HG03571 (cell line): ENCODE data around the gene MYLIP.

Experiments
- ATAC-seq: cut with Tn5 transposase; IDR thresholded peaks from one replicate; pipeline ENCODE4 v1.9.1; 2021; ENCODE audit not compliant: unreplicated experiment

MYLIP gene

DNA sequence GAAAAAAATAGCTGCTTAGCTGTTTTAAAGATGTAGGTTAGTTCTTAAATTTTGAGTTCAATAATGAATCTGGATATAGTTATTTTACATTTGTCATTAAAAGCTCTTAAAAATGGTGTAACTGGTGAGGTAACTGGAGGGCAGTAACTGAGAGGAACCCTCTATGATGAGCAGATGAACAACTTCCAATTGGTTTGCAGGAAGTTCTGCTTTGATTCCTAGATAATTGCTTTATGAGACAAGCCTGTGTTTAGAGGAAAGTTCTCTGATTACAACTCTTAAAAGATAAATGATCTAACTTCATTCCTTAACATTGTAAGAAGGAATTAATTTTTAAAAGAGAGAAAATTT, 8.5 kb downstream of the MYLIP start:
- no peak for ATAC-seq

DNA sequence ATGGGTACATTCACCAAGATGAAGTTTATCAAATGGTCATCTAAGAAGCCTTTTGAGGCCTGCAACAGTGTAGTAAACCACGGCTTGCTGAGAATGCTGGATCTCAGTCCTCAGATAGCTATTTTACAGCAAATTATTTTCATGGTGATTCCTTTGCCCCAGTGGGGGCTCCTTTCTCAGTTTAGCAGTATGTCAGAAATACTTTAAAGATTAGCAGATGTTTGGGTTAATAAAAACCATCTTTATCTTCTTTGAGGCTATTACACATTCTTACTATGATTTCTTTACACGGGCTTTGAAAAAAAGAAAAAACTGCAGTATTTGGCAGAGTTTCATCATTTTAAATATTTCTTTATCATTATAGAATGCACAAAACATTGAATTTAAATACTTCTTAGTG, 10.7 kb downstream of the MYLIP start:
- no peak for ATAC-seq

DNA sequence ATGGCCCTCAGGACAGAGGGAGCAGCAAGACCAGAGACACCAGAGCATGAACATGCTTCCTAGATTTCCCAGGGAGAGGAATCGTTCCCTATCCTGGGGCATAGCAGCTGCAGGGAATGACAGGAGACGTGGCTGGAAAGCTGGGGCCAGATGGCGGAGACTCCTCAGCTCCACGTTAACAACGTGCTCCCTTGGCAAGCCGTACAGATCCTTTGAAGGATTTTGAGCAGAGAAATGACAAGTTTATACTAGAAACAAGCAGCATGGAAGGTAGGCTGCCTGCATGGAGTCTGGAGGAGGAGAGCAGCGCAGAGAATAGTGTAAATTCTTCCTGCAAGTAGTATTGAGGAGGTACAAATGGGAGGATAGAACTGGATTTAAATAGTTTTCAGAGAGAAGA, 11.7 kb downstream of the MYLIP start:
- no peak for ATAC-seq

GRCh38 chr6:16141514-16141913, 12.6 kb downstream of the MYLIP start:
- no peak for ATAC-seq

GRCh38 chr6:16145038-16145437, 16.2 kb downstream of the MYLIP start:
- ATAC-seq = no peak

GRCh38 chr6:16146028-16146427, 17.1 kb downstream of the MYLIP start:
- no peak for ATAC-seq

- ATAC-seq = no peak
Measured at GRCh38 chr6:16146527-16146955, 17.7 kb downstream of the MYLIP start.

DNA sequence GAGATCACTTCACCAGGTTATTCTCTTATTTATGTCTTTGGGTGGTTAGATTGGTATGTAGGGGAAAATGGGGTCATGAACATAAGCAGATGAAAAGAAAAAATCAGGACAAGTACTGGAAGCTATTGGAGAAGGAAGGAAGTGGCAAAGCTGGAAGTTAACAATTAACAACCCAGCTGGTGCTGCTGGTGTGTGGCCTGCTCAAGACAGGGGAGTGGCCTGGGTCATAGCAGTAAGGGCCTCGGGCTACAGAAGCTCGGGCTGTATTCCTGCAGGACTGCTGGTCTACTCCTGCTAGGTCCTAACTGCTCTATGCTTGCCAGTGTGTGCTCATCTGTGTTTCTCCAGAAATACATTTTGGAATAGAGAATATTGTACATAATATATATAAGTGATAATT, 19.6 kb downstream of the MYLIP start:
- ATAC-seq = no peak

DNA sequence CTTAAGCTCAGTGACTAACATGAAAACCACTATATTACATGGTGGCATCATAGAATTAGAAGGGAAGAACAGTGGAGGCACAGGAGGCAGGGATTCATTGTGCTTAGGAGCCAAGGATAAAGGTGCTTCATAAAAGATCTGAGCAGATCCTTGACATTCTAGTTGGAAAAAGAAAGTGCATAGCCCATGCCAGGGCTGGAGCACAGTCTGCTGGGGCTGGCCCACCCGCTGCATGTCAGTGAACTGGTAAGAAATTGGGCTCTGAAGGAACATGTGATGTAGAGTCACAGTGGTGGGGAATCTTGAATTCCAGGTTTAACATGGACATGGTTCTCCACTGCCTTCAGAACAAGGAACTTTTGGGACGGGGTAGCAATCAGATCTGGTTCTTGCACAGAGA, 20.4 kb downstream of the MYLIP start:
- no peak for ATAC-seq

DNA sequence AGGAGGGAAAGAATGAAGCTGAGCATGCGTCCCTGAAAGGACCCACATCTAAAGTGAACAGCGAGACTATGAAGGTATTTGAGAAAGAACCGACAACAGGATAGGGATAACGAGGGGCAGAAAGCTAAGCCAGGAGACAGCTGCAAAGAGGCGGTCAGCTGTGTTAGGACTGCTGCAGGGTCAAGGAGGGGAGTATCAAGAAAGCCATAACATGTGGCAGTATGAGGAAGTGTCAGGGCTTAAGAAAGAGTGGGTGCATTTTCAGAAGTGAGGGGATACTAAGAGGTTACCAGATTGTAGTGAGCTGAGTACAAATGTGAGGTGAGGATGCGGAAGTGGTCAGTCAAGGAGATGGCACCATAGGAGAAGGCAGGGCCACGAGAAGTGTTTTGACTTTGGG, 21.2 kb downstream of the MYLIP start:
- ATAC-seq = no peak

DNA sequence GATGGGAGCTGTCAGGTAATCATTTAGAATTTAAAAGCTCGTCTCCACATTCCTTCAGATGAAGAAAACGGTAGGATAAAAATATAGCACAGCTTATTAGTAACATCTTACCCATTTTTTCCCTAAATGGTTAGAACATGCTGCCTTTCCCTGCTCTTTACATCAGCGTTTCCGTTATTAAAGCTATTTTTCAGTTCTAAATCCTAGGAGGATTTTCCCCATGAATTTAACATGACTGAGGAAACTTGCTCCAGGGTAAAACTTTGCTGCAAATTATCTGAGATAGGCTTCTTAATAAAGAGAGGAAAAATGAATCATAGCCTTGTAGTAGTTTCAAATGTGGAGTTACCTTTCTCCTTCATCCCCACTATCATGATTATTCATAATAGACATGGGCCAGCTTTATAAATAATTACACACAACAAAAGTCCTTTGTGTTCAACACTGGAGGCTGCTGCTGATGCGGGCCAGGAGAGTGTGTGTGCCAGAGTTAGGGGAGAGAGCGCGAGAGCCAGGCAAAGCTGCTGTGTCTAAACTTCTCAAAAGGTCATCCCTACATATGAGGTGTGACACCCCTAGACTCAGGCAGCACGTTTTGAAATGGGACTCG, 24.4 kb downstream of the MYLIP start:
- ATAC-seq = no peak

DNA sequence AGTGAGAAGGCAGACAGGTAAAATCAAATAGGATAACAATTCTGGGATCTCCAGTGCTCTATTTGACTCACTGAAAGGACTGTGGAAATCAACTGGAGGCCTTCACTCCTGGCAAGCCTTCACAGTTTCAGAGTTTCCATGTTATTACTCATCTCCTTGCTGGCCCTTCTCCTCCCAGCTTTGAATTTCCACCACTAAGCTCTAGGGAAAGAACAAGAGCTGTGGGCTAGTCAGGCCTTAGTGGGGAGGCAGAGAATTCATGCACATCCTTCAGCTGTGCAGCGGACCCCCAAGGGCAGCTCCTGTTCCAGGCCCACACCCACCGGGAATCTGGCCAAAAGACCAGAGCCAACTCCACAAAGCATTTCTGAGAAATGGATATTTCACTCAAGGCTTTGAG, 26.0 kb downstream of the MYLIP start:
- no peak for ATAC-seq

DNA sequence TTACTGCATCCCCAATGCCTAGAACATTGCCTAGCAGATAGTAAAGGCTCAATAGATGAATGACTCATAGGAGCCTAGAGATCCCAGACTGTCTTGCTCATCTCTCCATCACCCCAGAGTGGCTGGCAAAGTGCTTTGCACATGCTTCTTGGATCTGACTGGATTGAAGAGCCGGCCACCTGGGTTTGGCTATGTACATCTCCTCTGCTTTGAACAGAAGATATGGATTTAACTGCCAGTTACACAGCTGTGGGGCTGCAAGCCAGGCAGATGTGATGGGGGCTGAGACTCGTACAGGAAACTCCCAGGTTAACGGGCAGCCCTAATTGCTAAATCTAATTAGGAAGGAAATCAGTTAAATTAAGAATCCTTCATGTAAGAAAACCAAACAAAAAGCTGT, 28.6 kb downstream of the MYLIP start:
- ATAC-seq = no peak

DNA sequence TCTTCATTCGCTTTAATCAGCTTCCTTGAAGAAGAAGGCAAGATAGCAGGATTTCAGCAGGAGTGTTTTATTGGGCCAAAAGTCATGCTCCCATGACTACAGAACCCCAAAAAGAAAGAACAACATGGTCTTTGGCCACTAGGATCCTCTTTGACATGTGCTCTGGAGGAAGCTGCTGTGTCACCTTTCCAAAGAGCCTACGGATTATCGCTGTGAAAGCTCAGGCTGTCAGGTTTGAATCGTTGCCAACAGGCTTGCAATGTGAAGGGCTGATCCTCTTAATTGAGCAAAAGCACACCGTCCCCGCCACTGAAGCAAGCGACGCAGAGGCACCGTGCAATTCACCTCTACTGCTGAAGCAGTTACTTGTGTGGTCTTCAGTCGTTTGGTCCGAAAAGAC, 29.0 kb downstream of the MYLIP start:
- no peak for ATAC-seq

- no peak for ATAC-seq
Measured at GRCh38 chr6:16158943-16159557, 30.2 kb downstream of the MYLIP start.

GRCh38 chr6:16160794-16161193, 31.9 kb downstream of the MYLIP start:
- no peak for ATAC-seq

- no peak for ATAC-seq
Measured at GRCh38 chr6:16162003-16162402, 33.1 kb downstream of the MYLIP start.

DNA sequence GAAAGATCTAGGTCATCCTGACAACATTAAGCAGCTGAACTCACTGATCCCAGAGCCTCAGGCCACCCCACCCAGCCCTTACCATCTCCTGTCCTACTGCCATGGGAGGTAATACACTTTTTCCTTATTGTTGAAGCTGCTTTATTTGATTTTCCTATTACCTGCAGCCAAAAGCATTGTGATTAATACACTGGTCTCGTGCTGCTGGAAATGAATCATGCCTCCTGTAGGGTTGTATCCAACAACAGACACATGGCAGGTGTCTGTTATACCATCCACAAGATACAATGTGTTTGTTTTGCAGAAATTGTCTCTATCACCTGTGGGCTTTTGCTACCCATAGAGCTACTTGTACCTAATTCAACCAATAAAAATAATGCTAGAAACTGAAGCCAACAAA, 34.2 kb downstream of the MYLIP start:
- ATAC-seq = no peak

DNA sequence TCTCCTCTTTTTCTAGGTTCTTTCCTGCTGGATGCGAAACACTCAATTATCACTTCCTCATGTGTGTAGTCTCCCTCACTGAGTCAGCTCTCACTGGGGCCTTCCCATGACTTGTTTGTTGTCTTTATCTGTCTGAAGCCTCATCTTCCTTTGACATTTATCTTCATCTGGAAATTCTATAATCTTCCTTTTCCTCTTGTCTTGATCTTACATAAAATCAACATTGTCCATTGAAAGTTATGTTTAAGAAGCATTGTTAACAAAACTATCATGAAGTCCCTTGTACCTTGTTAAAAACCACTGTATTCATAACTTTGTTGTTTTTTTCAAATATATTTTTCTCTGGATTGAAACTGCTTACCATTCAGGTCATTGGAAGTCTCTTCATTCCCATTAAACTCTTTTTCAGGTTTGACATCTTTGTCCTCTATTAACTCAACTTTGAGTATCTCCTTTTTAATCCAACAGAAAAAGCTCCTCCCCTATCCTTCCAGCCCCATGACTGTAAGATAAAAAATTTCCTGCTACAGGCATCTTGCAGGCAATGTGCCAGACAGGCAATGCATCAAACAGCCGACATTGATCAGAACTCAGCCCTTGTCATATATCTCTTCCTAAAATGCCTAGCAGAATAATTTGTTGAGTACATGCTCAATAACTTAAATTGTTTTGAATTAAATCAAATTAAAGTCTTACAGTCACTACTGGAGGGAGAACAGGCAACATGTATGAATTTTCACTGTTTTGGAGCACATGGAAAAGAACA, 34.8 kb downstream of the MYLIP start:
- ATAC-seq = no peak

GRCh38 chr6:16165641-16166040, 36.8 kb downstream of the MYLIP start:
- no peak for ATAC-seq

DNA sequence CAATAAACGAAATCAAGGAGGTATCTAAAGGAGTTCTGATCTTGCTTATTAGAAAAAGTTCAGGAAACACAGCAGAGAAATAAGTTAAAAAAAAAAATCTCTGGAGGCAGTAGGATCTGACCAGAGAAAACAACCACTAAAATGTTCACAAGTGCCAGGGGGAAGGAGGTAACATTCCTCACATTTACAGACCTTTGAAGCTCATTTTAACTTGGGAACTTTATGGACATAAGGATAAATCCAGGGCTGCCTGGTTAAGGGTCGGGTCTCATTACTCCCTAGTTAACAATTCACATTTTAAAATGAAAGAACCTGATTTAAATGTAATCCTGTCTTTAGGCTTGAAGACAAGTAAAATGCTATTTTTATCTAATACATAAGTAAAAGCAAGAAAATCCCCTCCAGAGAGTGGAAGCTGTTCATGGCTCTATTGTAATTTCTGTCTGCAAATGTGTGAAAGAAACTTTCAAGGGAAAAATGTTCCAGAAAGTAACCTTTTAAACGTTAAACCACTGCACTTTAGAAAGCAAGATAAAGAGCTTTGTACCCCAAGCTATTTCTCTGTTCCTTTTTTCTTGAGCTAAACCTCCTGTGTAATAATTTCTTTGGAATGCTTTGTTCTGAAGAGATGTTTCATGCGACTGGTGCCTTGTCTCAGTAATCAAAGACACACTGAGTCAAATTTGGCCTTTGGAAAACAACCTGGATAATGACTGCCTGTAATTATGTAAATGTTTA, 38.2 kb downstream of the MYLIP start:
- ATAC-seq = no peak

GRCh38 chr6:16168121-16168520, 39.2 kb downstream of the MYLIP start:
- ATAC-seq = no peak
